ENCODE results near the gene KRT6C.
"Not testable (repeated sequence)": the region's sequence is repeated elsewhere in the genome, so short reads cannot be mapped to it uniquely, and the experiment has no call there.

The KRT6C gene

DNA sequence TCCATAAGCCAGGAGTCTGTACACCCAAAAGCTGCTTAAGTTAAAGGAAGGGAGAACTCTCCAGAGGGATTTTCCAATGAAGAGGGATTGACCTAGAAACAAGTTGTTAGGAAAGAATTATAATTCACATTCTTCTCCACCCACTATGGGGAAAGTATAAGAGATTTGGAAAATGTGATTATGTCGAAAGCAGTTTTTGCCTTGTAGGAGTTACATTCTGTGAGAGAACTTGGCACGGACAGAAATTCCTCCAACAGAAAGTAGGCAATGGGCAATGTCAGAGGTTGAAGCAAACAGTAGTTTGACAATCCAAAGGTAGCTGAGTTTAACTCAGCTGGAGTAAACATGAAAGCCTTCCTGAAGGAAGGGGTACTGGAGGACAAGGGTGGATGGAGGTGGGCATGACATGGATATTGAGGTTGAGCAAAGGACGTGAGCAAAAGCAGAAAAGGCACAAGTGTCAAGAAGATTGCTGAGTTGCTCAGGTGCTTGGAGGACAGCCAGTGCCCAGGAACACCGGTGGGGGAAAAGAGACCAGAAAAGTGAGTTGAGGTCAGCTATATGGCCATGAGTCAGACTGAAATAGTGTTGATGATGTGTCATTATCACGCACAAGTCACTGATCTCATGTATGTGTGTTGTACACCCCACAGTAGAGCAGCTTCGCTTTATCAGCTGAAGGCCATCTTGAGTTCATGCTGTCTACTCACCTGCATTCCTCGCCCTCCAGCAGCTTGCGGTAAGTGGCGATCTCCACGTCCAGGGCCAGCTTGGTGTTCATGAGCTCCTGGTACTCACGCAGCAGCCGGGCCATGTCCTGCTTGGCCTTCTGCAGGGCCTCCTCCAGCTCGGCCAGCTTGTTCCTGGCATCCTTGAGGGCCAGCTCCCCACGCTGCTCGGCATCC is 42.6 kb upstream of the KRT6C start:
- DNase-seq (ENCODE audit: insufficient read length) (no peak), FAIRE-seq (no peak)
- no peak for TF ChIP-seq POLR2A (IDR thresholded peaks at IDR 0.05; ENCODE audit: low read depth, low read length)
- no peak for TF ChIP-seq TAF1 (IDR thresholded peaks at IDR 0.05; ENCODE audit: borderline replicate concordance, low read depth, low read length)
- TF ChIP-seq POLR2AphosphoS5 (IDR thresholded peaks at IDR 0.05; ENCODE audit: low read depth, low read length): no peak

DNA sequence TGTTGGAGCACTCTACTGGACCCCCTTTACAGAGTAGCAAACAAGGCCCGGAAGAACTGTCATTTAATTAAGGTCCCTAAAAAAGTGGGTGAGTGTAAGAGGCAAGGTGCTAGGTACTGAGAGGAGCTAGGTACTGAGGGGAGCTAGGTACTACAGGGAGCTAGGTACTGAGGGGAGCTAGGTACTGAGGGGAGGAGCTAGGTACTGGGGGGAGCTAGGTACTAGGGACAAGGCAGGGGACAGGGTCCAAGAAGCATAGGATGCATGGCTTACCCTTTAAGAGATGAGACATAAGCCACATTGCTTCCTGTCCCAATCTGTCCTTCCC is 41.7 kb upstream of the KRT6C start:
- FAIRE-seq (no peak), DNase-seq (ENCODE audit: insufficient read length) (no peak)
- TF ChIP-seq TAF1 (IDR thresholded peaks at IDR 0.05; ENCODE audit: borderline replicate concordance, low read depth, low read length) (no peak), POLR2A (IDR thresholded peaks at IDR 0.05; ENCODE audit: low read depth, low read length) (no peak), POLR2AphosphoS5 (IDR thresholded peaks at IDR 0.05; ENCODE audit: low read depth, low read length) (no peak)

DNA sequence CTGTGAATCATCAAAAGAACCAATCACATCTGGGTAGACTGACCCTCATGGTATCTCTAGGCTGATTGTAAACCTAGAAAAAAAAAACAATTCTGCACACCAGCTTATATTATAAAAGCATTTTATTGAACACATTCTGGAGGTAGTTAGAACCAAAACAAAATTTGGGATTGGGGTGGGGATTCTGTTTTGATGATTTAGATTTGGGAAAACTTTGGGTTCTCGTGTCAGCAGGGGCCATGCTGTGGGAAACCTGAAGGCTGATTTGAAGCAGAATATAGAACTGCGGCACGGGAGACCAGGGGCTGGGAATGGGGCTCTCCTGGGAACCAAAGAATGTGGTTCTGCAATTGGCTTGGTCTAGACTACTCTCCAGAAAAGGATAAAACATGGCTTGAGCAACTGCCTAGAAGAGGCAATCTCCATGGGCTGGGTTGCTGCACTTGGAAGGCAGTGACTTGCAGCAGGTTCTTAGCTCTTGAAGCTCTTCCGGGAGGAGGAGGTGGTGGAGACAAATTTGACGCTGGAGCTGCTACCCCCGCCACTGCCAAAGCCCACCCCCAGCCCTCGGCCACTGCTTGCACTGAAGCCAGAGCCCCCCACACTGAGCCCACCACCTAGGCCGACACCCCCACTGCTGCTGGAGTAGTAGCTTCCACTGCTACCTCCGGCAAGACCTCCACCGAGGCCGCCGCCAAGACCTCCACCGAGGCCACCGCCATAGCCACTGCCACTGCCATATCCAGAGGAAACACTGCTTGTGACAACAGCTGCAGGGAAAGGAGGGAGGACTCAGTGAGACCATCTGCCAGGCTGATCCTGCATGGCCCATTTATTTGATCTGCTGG is 41.1 kb upstream of the KRT6C start:
- FAIRE-seq (no peak), DNase-seq (ENCODE audit: insufficient read length) (no peak)
- TF ChIP-seq POLR2AphosphoS5 (IDR thresholded peaks at IDR 0.05; ENCODE audit: low read depth, low read length) (no peak), POLR2A (IDR thresholded peaks at IDR 0.05; ENCODE audit: low read depth, low read length) (no peak), TAF1 (IDR thresholded peaks at IDR 0.05; ENCODE audit: borderline replicate concordance, low read depth, low read length) (no peak)

DNA sequence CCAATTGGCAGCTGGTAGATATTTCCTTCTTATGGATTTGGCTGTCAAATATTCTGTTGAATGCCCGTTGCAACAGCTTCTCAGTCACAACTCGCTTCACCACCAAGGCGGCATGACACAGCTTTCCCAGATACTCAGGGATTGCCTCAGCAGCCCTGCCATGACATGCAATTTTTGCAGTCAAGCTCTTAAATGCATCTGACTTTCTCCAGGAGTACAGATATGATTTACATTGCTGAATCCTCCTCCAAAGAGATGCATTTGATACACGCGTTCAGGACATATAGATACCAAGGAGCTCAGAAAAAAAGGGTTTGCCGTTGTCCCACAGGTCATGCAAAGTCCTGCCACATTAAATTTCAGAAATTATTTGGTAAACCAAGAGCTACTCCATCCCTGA is 40.1 kb upstream of the KRT6C start:
- TF ChIP-seq POLR2A (IDR thresholded peaks at IDR 0.05; ENCODE audit: low read depth, low read length) (no peak), TAF1 (IDR thresholded peaks at IDR 0.05; ENCODE audit: borderline replicate concordance, low read depth, low read length) (no peak)
- no peak for DNase-seq (ENCODE audit: insufficient read length)
- no peak for FAIRE-seq

DNA sequence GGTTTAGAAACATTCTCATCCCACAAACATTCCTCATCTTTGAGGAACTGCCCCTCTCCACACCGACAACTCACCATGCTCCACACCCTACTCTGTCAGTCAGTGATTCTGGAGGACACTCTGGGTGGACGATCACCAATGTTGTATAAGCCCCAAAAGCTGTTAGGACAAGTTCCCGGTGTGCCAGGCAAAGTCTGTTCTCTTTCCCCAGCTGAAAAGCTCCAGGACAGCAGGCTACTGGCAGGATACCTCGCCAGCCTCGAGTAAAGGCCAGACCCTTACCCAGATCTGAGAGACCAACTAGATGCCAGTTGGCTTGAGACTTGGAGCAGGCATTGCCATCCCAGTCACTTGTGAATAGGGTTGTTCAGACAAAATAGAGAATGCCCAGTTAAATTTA is 34.6 kb upstream of the KRT6C start:
- TF ChIP-seq POLR2AphosphoS5 (IDR thresholded peaks at IDR 0.05; ENCODE audit: low read depth, low read length) (no peak), TAF1 (IDR thresholded peaks at IDR 0.05; ENCODE audit: borderline replicate concordance, low read depth, low read length) (no peak), POLR2A (IDR thresholded peaks at IDR 0.05; ENCODE audit: low read depth, low read length) (no peak)

DNA sequence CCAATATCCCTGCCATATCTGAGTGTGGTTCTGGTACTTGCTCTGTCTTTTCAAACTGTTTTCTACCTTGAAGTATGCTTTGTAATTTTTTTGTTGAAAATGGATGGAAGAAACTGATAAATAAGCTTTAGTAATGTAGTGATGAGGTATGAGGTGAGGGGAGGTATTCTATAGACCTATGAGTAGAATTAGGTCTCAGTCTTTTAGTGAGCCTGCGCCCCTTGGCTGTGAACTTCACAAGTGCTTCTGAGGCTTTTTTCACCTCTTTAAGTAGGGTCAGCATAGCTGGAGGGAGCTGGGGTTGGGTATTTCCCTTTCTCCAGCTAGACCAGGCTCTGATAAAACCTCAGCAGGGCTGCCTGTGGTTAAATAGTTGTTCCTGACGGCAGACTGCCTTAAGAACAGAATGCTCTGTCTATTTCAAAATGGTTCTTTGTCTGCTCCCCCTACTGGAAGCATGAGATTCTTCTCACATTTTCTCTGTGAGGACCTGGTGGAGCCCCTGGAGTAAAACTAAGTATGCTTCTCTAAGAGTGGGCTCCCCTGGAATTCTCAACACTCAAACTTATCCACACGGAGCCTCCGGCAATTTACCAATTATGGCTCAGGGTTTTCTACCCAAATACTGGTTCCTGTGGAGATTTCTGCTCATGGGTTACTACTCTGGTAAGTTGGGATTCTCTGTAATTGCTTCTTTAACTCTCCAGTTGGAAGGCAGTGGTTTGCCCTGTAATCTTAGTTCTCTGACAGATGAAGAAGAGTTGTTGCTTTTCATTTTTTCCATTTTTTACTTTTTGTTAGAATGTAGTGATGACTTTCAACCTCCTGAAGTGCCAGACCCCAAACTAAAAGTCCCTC is 33.5 kb upstream of the KRT6C start:
- FAIRE-seq (no peak), DNase-seq (ENCODE audit: insufficient read length) (no peak)
- TF ChIP-seq POLR2A (IDR thresholded peaks at IDR 0.05; ENCODE audit: low read depth, low read length) (no peak), POLR2AphosphoS5 (IDR thresholded peaks at IDR 0.05; ENCODE audit: low read depth, low read length) (no peak)

More for the DNA sequence above, 34.6 kb upstream of the KRT6C start:
- no peak for DNase-seq (ENCODE audit: insufficient read length)
- FAIRE-seq: no peak

DNA sequence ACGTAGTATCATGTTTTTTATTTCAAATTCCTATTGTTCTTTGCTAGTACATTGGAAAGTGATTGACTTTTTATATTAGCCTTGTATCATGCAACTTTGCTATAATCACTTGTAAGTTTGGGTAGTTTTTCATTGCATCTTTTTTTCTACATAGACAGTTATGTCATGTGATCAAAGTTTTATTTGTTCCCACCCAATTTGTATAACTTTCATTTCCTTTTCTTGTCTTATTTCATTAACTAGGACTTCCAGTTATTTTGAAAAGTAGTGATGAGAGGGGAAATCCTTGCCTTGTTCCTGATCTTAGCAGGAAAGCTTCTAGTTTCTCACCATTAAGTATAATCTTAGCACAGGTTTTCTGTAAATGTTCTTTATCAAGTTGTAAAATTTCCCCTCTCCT is 29.3 kb upstream of the KRT6C start:
- no peak for DNase-seq (ENCODE audit: insufficient read length)
- no peak for TF ChIP-seq POLR2AphosphoS5 (IDR thresholded peaks at IDR 0.05; ENCODE audit: low read depth, low read length)
- no peak for TF ChIP-seq TAF1 (IDR thresholded peaks at IDR 0.05; ENCODE audit: borderline replicate concordance, low read depth, low read length)
- no peak for TF ChIP-seq POLR2A (IDR thresholded peaks at IDR 0.05; ENCODE audit: low read depth, low read length)
- FAIRE-seq: no peak

DNA sequence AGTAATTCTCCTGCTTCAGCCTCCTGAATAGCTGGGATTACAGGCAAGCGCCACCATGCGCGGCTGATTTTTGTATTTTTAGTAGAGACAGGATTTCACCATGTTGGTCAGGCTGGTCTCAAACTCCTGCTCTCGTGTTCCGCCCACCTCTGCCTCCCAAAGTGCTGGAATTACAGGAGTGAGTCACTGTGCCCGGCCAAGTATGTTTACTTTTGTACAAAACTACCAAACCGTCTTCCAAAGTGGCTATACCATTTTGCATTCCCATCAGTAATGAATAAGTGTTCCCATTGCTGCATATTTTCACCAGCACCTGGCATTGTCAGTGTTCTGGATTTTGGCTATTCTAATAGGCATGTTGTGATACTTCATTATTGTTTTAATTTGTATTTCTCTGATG is 27.9 kb upstream of the KRT6C start:
- DNase-seq (ENCODE audit: insufficient read length): no peak
- TF ChIP-seq POLR2AphosphoS5 (IDR thresholded peaks at IDR 0.05; ENCODE audit: low read depth, low read length) (no peak), TAF1 (IDR thresholded peaks at IDR 0.05; ENCODE audit: borderline replicate concordance, low read depth, low read length) (no peak), POLR2A (IDR thresholded peaks at IDR 0.05; ENCODE audit: low read depth, low read length) (no peak)

DNA sequence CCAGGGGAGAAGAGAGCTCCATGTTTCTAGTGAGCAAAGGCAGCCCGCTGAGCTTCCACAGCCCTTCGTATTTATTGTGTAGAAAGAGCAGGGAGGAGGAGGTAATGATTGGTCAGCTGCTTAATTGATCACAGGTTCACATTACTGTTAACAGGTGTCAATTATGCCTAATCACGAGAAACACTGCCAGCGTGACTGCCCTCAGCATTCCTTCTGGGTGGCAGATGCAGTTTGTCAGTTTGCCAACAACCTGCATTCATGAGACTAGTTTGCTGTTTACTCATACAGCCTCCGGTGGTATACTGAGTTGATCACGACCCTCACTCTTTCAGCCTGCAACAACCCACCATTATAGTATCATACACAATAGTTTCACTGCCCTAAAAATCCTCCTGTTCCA is 27.0 kb upstream of the KRT6C start:
- not testable (repeated sequence) for FAIRE-seq; DNase-seq (ENCODE audit: insufficient read length)

More for the DNA sequence above, 27.9 kb upstream of the KRT6C start:
- no peak for FAIRE-seq

DNA sequence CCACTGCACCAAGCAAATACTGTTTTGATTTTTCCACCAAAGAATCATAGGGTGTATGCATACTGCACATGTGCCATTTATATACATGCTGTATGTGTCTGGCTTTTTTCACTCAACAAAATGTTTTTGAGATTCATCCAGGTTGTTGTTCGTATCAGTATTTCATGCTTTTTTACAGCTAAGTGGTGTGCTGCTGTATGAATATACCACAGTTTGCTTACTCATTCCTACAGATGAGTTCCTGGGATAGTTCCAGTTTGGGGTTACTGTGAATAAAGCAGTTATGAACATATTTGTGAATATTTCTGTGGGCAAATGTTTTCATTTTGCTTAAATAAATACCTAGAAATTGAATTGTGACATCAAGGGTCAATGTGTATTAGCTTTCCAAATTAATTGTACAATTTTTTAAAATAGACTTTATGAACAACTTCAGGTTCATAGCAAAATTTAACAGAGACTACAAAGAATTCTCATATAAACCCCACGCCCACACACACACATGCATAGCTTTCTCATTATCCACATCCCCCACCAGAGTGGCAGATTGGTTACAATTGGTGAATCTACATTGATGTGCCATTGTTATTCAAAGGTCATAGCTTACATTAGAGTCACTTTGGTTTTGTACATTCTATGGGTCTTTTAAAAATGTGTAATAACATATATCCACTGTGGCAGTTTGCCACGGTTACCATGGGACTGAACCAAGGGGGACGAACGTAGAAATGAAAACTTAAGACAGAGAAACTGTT is 26.4 kb upstream of the KRT6C start:
- FAIRE-seq: no peak
- DNase-seq (ENCODE audit: insufficient read length): no peak
- TF ChIP-seq POLR2AphosphoS5 (IDR thresholded peaks at IDR 0.05; ENCODE audit: low read depth, low read length) (no peak), TAF1 (IDR thresholded peaks at IDR 0.05; ENCODE audit: borderline replicate concordance, low read depth, low read length) (no peak), POLR2A (IDR thresholded peaks at IDR 0.05; ENCODE audit: low read depth, low read length) (no peak)

DNA sequence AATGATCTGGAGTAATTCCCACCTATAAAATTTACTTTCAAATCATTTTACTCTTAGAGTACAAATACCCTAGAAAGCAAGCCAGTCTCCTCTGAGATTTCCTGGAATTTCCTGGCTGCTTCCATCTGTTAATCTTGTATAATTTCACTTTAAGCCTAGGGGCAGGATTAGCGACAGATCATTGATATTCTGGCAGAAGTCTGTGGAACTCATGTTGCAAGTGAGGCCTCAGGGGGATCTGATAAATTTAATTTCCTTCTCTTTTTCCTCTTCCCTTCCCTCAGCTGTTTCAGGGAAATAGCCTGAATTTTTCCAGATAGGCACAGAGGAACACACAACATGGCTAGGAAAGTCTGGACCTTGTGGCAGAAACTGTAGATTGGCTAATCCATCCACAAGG is 25.3 kb upstream of the KRT6C start:
- DNase-seq (ENCODE audit: insufficient read length) (no peak), FAIRE-seq (no peak)
- no peak for TF ChIP-seq POLR2A (IDR thresholded peaks at IDR 0.05; ENCODE audit: low read depth, low read length)
- TF ChIP-seq TAF1 (IDR thresholded peaks at IDR 0.05; ENCODE audit: borderline replicate concordance, low read depth, low read length): no peak
- TF ChIP-seq POLR2AphosphoS5 (IDR thresholded peaks at IDR 0.05; ENCODE audit: low read depth, low read length): no peak
